Effector CD4-positive, alpha-beta T cell (primary cell): ENCODE measurements around the gene PDCD7.
A peak's percentile ranks its signal among the peaks of the same experiment; 100 is the strongest.
"Not testable (repeated sequence)": the region's sequence is repeated elsewhere in the genome, so short reads cannot be mapped to it uniquely, and the experiment has no call there.

Experiments
- DNase-seq: peaks from one replicate; pipeline ENCODE4 v3.0.0-alpha.2; 2020

The PDCD7 gene

GRCh38 chr15:65089206-65089824, 44.3 kb downstream of the PDCD7 start:
- no peak for DNase-seq

GRCh38 chr15:65088643-65089021, 45.0 kb downstream of the PDCD7 start:
- no peak for DNase-seq

- DNase-seq = no peak
Observed at GRCh38 chr15:65087873-65088642, 45.5 kb downstream of the PDCD7 start.

- no peak for DNase-seq
Observed at GRCh38 chr15:65087411-65087810, 46.2 kb downstream of the PDCD7 start.

- no peak for DNase-seq
Observed at GRCh38 chr15:65086680-65087111, 46.9 kb downstream of the PDCD7 start.

GRCh38 chr15:65085990-65086679, 47.5 kb downstream of the PDCD7 start:
- no peak for DNase-seq

- no peak for DNase-seq
Observed at GRCh38 chr15:65085207-65085753, 48.3 kb downstream of the PDCD7 start.

GRCh38 chr15:65084500-65085206, 49.0 kb downstream of the PDCD7 start:
- no peak for DNase-seq

GRCh38 chr15:65083262-65083701, 50.3 kb downstream of the PDCD7 start:
- DNase-seq = no peak

- no peak for DNase-seq
Observed at GRCh38 chr15:65082303-65082953, 51.2 kb downstream of the PDCD7 start.

- no peak for DNase-seq
Observed at GRCh38 chr15:65081758-65082157, 51.9 kb downstream of the PDCD7 start.

- DNase-seq = no peak
Observed at GRCh38 chr15:65081270-65081669, 52.3 kb downstream of the PDCD7 start.

- DNase-seq = no peak
Observed at GRCh38 chr15:65079580-65079979, 54.0 kb downstream of the PDCD7 start.

GRCh38 chr15:65077981-65078352, 55.6 kb downstream of the PDCD7 start:
- peak; percentile 24 for DNase-seq

- DNase-seq = no peak
Observed at GRCh38 chr15:65077291-65077980, 56.2 kb downstream of the PDCD7 start.

GRCh38 chr15:65076486-65077290, 56.9 kb downstream of the PDCD7 start, which contains the start of gene KBTBD13:
KBTBD13 (plus strand) TSS chr15:65076746; CDS start chr15:65076816, 70 bp downstream.
- no peak for DNase-seq

GRCh38 chr15:65075607-65076395, 57.8 kb downstream of the PDCD7 start:
- not testable (repeated sequence) for DNase-seq

GRCh38 chr15:65074946-65075345, 58.7 kb downstream of the PDCD7 start:
- DNase-seq = not testable (repeated sequence)

- no peak for DNase-seq
Observed at GRCh38 chr15:65072617-65073016, 61.0 kb downstream of the PDCD7 start.

GRCh38 chr15:65072027-65072426, 61.6 kb downstream of the PDCD7 start:
- no peak for DNase-seq
